Breast epithelium (tissue), 4 donors: ENCODE data around the gene SDR42E2. TPM values are rescaled to one million over a fixed set of nuclear protein-coding genes. Genes with fewer than 3 reads are reported as not detected.

Source experiments
- DNase-seq, 2 donors: peaks; one replicate each; pipeline ENCODE4 v3.0.0-alpha.2; 2019; ENCODE audit warnings: low spot score in 2 of 2
- H3K27ac ChIP-seq, 2 donors: fragments of 200-600 bp; sonication (generic) in 1 of 2; one replicate each; pipeline ENCODE4 v1.5.1; 2016 to 2019; ENCODE audit warnings: mild to moderate bottlenecking in 1 of 2
- H3K27me3 ChIP-seq, 2 donors: fragments of 200-600 bp; sonication (generic) in 1 of 2; one replicate each; pipeline versions ENCODE4 v1.5.1 to v1.6.0; 2017 to 2019; ENCODE audit warnings: control low read depth in 1 of 2, mild to moderate bottlenecking in 1 of 2
- H3K36me3 ChIP-seq: fragments of 200-600 bp; one replicate; pipeline ENCODE4 v1.5.1; 2019
- H3K4me1 ChIP-seq, 2 donors: fragments of 200-600 bp; sonication (generic); one replicate each; pipeline ENCODE4 v1.5.1; 2016 to 2019; ENCODE audit warnings: control low read depth in 1 of 2
- H3K4me3 ChIP-seq, 3 donors: fragments of 200-600 bp; sonication (generic); 1 replicate in 2 of 3; 2 replicates in 1 of 3; pipeline ENCODE4 v1.5.1; 2016 to 2019; ENCODE audit warnings: mild to moderate bottlenecking in 3 of 3, moderate library complexity in 2 of 3
- H3K9me3 ChIP-seq, 2 donors: fragments of 200-600 bp; sonication (generic) in 1 of 2; one replicate each; pipeline ENCODE4 v1.5.1; 2016 to 2019; ENCODE audit warnings: control low read depth in 1 of 2
- POLR2A ChIP-seq: fragments of 450-650 bp; IDR thresholded peaks from one replicate; pipeline ENCODE4 v1.6.1; 2016; ENCODE audit warnings: antibody characterized with exemption, mild to moderate bottlenecking, moderate library complexity
- POLR2AphosphoS5 ChIP-seq, 3 donors: sonication (generic); formaldehyde crosslinking; IDR thresholded peaks; one replicate each; pipeline ENCODE4 v1.6.1; 2017; ENCODE audit warnings: antibody characterized with exemption in 3 of 3
- intact Hi-C: fragments of 100-400 bp; cut with DNase I; formaldehyde crosslinking; loops from one replicate; pipeline ENCODE4 v1.15.1; 2023; ENCODE audit warnings: low total_unique reads
- total RNA-seq, 3 donors: library from RNA; depleted of rRNA; stranded (reverse); fragments of >200 nt; gene quantifications; one replicate each; pipeline ENCODE4 v1.1.0, GENCODE V29; 2016
- TF ChIP-seq, protein P1 (sequence below), 3 donors: fragments of 450-650 bp; IDR thresholded peaks; one replicate each; pipeline ENCODE4 v1.5.1; 2016 to 2017; ENCODE audit warnings: antibody characterized with exemption in 3 of 3, mild to moderate bottlenecking in 3 of 3, moderate library complexity in 3 of 3

Gene SDR42E2
- total RNA-seq, 3 donors from 2014 or later = 0.16 TPM; not detected in 2

DNA sequence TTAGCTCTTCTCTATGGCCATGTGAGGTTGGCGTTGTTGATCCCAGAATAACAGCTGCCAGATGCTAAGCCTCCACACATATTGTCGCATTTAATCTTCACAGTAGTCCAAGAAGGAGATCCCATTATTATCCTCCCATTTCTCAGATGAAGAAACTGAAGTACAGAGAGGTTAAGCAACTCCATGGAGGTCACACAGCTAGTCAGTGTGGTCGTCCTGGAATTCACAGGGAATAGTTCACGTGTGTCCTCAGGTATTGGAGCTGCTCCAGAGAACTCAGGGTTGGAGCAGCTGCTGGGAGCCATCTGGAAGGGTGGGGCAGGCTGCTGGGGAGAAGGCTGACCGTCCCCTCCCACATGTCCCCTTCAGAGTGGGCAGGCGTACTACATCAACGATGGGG is 19.5 kb downstream of the SDR42E2 start:
- no peak for TF ChIP-seq POLR2AphosphoS5 (IDR thresholded peaks at IDR 0.05)
- TF ChIP-seq, protein P1, sequence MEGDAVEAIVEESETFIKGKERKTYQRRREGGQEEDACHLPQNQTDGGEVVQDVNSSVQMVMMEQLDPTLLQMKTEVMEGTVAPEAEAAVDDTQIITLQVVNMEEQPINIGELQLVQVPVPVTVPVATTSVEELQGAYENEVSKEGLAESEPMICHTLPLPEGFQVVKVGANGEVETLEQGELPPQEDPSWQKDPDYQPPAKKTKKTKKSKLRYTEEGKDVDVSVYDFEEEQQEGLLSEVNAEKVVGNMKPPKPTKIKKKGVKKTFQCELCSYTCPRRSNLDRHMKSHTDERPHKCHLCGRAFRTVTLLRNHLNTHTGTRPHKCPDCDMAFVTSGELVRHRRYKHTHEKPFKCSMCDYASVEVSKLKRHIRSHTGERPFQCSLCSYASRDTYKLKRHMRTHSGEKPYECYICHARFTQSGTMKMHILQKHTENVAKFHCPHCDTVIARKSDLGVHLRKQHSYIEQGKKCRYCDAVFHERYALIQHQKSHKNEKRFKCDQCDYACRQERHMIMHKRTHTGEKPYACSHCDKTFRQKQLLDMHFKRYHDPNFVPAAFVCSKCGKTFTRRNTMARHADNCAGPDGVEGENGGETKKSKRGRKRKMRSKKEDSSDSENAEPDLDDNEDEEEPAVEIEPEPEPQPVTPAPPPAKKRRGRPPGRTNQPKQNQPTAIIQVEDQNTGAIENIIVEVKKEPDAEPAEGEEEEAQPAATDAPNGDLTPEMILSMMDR (IDR thresholded peaks at IDR 0.05) = no peak
- Histone ChIP-seq H3K36me3 (no peaks in the 10 kb centered on the region), H3K27ac (no peak overlapping the region), H3K4me1 (no peaks in the 10 kb centered on the region), H3K9me3 (no peaks in the 10 kb centered on the region), H3K4me3 (no peak overlapping the region), H3K27me3 (no peaks in the 10 kb centered on the region)
- DNase-seq = no peak
- intact Hi-C loops = no loop called here

DNA sequence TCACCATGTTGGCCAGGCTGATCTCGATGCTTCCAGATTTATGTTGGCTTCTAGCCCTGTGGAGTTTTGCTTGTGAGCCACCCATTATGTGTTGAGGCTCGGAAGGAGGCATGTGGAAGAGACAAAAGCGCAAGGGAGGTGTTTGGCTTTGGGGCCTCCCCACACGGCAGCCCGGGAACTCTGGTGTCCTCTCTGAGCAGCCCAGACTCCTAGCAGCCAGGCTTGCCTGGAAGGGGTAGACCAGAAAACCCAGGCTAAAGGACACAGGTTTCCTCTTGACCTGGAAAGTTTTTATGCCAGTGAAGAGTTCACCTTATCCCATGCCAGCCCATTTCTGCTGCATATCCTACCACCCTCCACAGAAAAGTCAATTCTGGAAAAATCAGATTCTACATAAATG is 21.0 kb downstream of the SDR42E2 start:
- Histone ChIP-seq H3K9me3 (no peaks in the 10 kb centered on the region), H3K36me3 (no peaks in the 10 kb centered on the region), H3K4me1 (no peaks in the 10 kb centered on the region), H3K27me3 (no peaks in the 10 kb centered on the region), H3K27ac (no peak overlapping the region), H3K4me3 (no peak overlapping the region)
- TF ChIP-seq, protein P1 (IDR thresholded peaks at IDR 0.05) = no peak
- TF ChIP-seq POLR2A (no peak), POLR2AphosphoS5 (IDR thresholded peaks at IDR 0.05) (no peak)
- DNase-seq = no peak
- intact Hi-C loops = no loop called here

DNA sequence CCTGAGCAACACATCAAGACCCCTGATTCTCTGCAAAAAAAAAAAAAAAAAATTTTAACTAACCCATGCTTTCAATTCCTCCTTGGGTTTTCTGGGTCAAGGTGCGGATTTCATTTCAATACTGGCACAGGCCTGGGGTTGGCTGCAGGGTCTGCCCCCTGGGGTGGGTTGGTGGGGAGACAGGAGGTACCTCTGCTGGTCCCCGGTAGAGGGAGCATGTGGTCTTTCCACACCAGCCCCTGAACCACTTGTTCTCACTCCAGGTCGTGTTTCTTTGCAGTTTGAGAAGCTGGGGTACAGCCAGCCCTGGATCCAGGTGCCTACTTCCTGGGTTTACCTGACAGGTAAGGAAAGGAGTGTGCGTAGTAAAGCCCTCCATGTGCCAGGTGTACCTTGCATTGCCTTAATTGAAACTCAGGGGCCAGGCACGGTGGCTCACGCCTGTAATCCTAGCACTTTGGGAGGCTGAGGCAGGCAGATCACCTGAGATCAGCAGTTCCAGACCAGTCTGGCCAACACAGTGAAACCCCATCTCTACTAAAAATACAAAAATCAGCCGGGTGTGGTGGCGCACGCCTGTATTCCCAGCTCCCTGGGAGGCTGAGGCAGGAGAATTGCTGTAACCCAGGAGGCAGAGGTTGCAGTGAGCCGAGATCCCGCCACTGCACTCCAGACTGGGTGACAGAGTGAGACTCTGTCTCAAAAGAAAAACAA is 21.8 kb downstream of the SDR42E2 start:
- H3K27ac ChIP-seq = no peak overlapping the region
- peaks cover 4% of the 10 kb centered on the region in 2 donors for H3K4me1 ChIP-seq
- H3K4me3 ChIP-seq = no peak overlapping the region
- H3K9me3 ChIP-seq = no peaks in the 10 kb centered on the region
- intact Hi-C loops = no loop called here
- TF ChIP-seq, protein P1 (IDR thresholded peaks at IDR 0.05) = no peak
- TF ChIP-seq POLR2AphosphoS5 (IDR thresholded peaks at IDR 0.05) (no peak), POLR2A (no peak)
- no peak for DNase-seq
- no peaks in the 10 kb centered on the region for H3K36me3 ChIP-seq
- no peaks in the 10 kb centered on the region for H3K27me3 ChIP-seq

DNA sequence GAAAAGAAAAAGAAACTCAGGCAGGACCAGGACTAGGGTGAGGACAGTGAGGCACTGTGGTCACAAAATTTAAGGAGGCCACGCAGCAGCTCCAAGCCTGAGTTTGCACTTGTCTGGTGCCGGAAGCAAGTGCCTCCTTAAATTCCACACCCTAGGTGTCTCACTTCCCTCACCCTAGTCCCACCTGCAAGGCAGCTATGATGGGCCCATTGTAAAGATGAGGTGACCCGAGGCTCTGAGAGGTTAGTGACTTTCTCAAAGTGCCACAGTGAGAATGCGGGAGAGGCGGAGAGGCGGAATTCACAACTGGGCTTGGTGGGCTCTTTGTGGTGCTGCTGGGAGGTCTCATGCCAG is 22.3 kb downstream of the SDR42E2 start:
- no peak for DNase-seq
- H3K4me3 ChIP-seq = no peak overlapping the region
- no peaks in the 10 kb centered on the region for H3K27me3 ChIP-seq
- H3K4me1 ChIP-seq = peaks cover 6 to 9% of the 10 kb centered on the region in 2 donors
- no peaks in the 10 kb centered on the region for H3K9me3 ChIP-seq
- TF ChIP-seq, protein P1 (IDR thresholded peaks at IDR 0.05) = no peak
- TF ChIP-seq POLR2AphosphoS5 (IDR thresholded peaks at IDR 0.05) (no peak), POLR2A (no peak)
- H3K36me3 ChIP-seq = no peaks in the 10 kb centered on the region
- no peak overlapping the region for H3K27ac ChIP-seq
- intact Hi-C loops = no loop called here

DNA sequence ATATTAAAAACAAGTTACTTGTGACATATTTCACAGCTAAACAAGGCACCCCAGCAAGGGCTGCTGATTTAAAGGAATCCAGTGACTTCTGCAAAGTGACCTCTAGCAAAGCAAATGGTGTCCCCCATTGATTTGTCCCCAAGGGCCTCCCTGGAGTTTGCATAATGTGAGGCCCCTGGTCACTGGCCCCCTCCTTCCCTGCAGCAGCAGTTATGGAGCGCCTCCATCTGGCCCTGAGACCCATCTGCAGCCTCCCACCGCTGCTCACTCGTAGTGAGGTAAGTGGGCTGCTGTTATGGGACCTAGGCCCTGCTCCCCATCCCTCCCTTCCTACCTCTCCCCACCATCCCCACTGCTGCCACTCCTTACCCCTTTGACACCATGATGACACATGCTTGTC is 24.2 kb downstream of the SDR42E2 start:
- Histone ChIP-seq H3K27me3 (no peaks in the 10 kb centered on the region), H3K27ac (no peak overlapping the region), H3K36me3 (no peaks in the 10 kb centered on the region), H3K9me3 (no peaks in the 10 kb centered on the region), H3K4me1 (peaks cover 6 to 11% of the 10 kb centered on the region in 2 donors), H3K4me3 (no peak overlapping the region)
- no peak for DNase-seq
- intact Hi-C loops = loop anchor here (5.0 kb wide), 1 partner anchor 184 kb away; the partner anchor contains the start of gene PDZD9
- no peak for TF ChIP-seq POLR2AphosphoS5 (IDR thresholded peaks at IDR 0.05)
- TF ChIP-seq, protein P1 (IDR thresholded peaks at IDR 0.05) = no peak
- TF ChIP-seq POLR2A = no peak
